HEK293 (cell line): Measurements from ENCODE around the gene MME.

Source experiments
- CTCF ChIA-PET: fragments of 350-600 bp; formaldehyde crosslinking; extraction: SDS; loops from one replicate; lab custom pipeline; 2021; ENCODE audit warnings: antibody characterized with exemption; lab: Yijun Ruan, JAX
- POLR2A ChIA-PET: fragments of 300-600 bp; formaldehyde crosslinking; extraction: SDS; loops from one replicate; lab custom pipeline; 2020; ENCODE audit warnings: antibody characterized with exemption, inconsistent platforms; lab: Yijun Ruan, JAX
- H3K27ac ChIP-seq: fragments of 200-500 bp; sonication (Bioruptor generic); 2 replicates; pipeline ENCODE4 v1.5.1; 2014; ENCODE audit warnings: low read depth, low read length, control low read depth, inconsistent platforms; ENCODE audit errors: extremely low read depth
- H3K36me3 ChIP-seq, 2 experiments: fragments of 200-500 bp in 1 of 2; sonication (Bioruptor generic) in 1 of 2; 1 replicate in 1 of 2; 2 replicates in 1 of 2; pipeline ENCODE4 v1.5.1; 2014 to 2017; ENCODE audit warnings: inconsistent platforms in 2 of 2, low read length in 2 of 2; ENCODE audit not compliant: control insufficient read depth in 2 of 2, insufficient read depth in 1 of 2
- H3K4me1 ChIP-seq: fragments of 200-500 bp; sonication (Bioruptor generic); 2 replicates; pipeline ENCODE4 v1.5.1; 2014; ENCODE audit warnings: mild to moderate bottlenecking, low read length, inconsistent platforms; ENCODE audit not compliant: control insufficient read depth, insufficient read depth
- H3K4me3 ChIP-seq: 2 replicates; pipeline ENCODE4 v1.5.1; 2011; ENCODE audit warnings: low read depth, mild to moderate bottlenecking, control low read depth, low read length, moderate library complexity
- H3K9me3 ChIP-seq: fragments of 200-500 bp; sonication (Bioruptor generic); 2 replicates; pipeline ENCODE4 v1.5.1; 2014; ENCODE audit warnings: low read depth, low read length, inconsistent platforms; ENCODE audit not compliant: control insufficient read depth, insufficient read depth
- AEBP2 ChIP-seq: fragments of 450-650 bp; formaldehyde crosslinking; IDR thresholded peaks from 2 replicates; pipeline ENCODE4 v1.5.1; 2016; ENCODE audit warnings: missing biosample characterization, missing genetic modification characterization, borderline replicate concordance
- FEZF1 ChIP-seq: fragments of 450-650 bp; formaldehyde crosslinking; IDR thresholded peaks from 2 replicates; pipeline ENCODE4 v1.5.1; 2016; ENCODE audit warnings: missing biosample characterization, missing genetic modification characterization
- GFI1B ChIP-seq: fragments of 450-650 bp; formaldehyde crosslinking; IDR thresholded peaks from 2 replicates; pipeline ENCODE4 v1.5.1; 2016; ENCODE audit warnings: missing biosample characterization, missing genetic modification characterization
- GLI2 ChIP-seq: fragments of 450-650 bp; formaldehyde crosslinking; IDR thresholded peaks from 2 replicates; pipeline ENCODE4; 2017; ENCODE audit warnings: missing biosample characterization, missing genetic modification characterization, low read depth, borderline replicate concordance
- MZF1 ChIP-seq: fragments of 450-650 bp; formaldehyde crosslinking; IDR thresholded peaks from 2 replicates; pipeline ENCODE4 v1.5.1; 2017; ENCODE audit warnings: missing biosample characterization, missing genetic modification characterization, borderline replicate concordance
- RBAK ChIP-seq: fragments of 450-650 bp; formaldehyde crosslinking; IDR thresholded peaks from 2 replicates; pipeline ENCODE4 v1.5.1; 2016; ENCODE audit warnings: missing biosample characterization, missing genetic modification characterization
- SP2 ChIP-seq: fragments of 450-650 bp; formaldehyde crosslinking; IDR thresholded peaks from 2 replicates; pipeline ENCODE4 v1.5.1; 2016; ENCODE audit warnings: missing biosample characterization, missing genetic modification characterization
- ZFP41 ChIP-seq: fragments of 450-650 bp; formaldehyde crosslinking; IDR thresholded peaks from 2 replicates; pipeline ENCODE4 v1.5.1; 2016; ENCODE audit warnings: missing biosample characterization, missing genetic modification characterization, borderline replicate concordance
- ZNF169 ChIP-seq: fragments of 450-650 bp; formaldehyde crosslinking; IDR thresholded peaks from 2 replicates; pipeline ENCODE4 v1.5.1; 2016; ENCODE audit warnings: missing biosample characterization, missing genetic modification characterization
- ZNF174 ChIP-seq: fragments of 450-650 bp; formaldehyde crosslinking; IDR thresholded peaks from 2 replicates; pipeline ENCODE4 v1.5.0; 2017; ENCODE audit warnings: missing biosample characterization, mild to moderate bottlenecking, missing genetic modification characterization
- ZNF19 ChIP-seq: fragments of 450-650 bp; formaldehyde crosslinking; IDR thresholded peaks from 2 replicates; pipeline ENCODE4; 2016; ENCODE audit warnings: missing biosample characterization, missing genetic modification characterization, low read depth
- ZNF214 ChIP-seq: fragments of 450-650 bp; formaldehyde crosslinking; IDR thresholded peaks from 2 replicates; pipeline ENCODE4 v1.5.1; 2017; ENCODE audit warnings: missing biosample characterization, mild to moderate bottlenecking, missing genetic modification characterization, borderline replicate concordance
- ZNF221 ChIP-seq: fragments of 450-650 bp; formaldehyde crosslinking; IDR thresholded peaks from 2 replicates; pipeline ENCODE4 v1.5.1; 2017; ENCODE audit warnings: missing biosample characterization, missing genetic modification characterization, borderline replicate concordance
- ZNF248 ChIP-seq: fragments of 450-650 bp; formaldehyde crosslinking; IDR thresholded peaks from 2 replicates; pipeline ENCODE4 v1.5.1; 2017; ENCODE audit warnings: missing biosample characterization, missing genetic modification characterization
- ZNF274 ChIP-seq, 2 experiments: fragments of 200-500 bp in 1 of 2; fragments of 450-650 bp in 1 of 2; sonication (Bioruptor generic) in 1 of 2; formaldehyde crosslinking in 1 of 2; IDR thresholded peaks; 2 replicates each; pipeline versions ENCODE4 v1.5.1 to v1.6.1; 2014 to 2016; ENCODE audit warnings: borderline replicate concordance in 1 of 2, inconsistent platforms in 1 of 2, low read length in 1 of 2, missing biosample characterization in 1 of 2, missing genetic modification characterization in 1 of 2
- ZNF366 ChIP-seq: fragments of 450-650 bp; formaldehyde crosslinking; conservative IDR thresholded peaks from 2 replicates; pipeline ENCODE4 v1.5.1; 2016; ENCODE audit warnings: missing biosample characterization, missing genetic modification characterization
- ZNF404 ChIP-seq: fragments of 450-650 bp; formaldehyde crosslinking; IDR thresholded peaks from 2 replicates; pipeline ENCODE4 v1.5.1; 2017; ENCODE audit warnings: missing biosample characterization, missing genetic modification characterization
- ZNF473 ChIP-seq: fragments of 450-650 bp; formaldehyde crosslinking; IDR thresholded peaks from 2 replicates; pipeline ENCODE4 v1.5.1; 2017; ENCODE audit warnings: missing biosample characterization, missing genetic modification characterization
- ZNF548 ChIP-seq: fragments of 450-650 bp; formaldehyde crosslinking; IDR thresholded peaks from 2 replicates; pipeline ENCODE4 v1.5.1; 2016; ENCODE audit warnings: missing biosample characterization, missing genetic modification characterization
- ZNF623 ChIP-seq: fragments of 450-650 bp; formaldehyde crosslinking; IDR thresholded peaks from 2 replicates; pipeline ENCODE4 v1.5.1; 2016; ENCODE audit warnings: missing biosample characterization, missing genetic modification characterization
- ZNF776 ChIP-seq: fragments of 450-650 bp; formaldehyde crosslinking; IDR thresholded peaks from 2 replicates; pipeline ENCODE4 v1.5.0; 2017; ENCODE audit warnings: missing biosample characterization, missing genetic modification characterization, borderline replicate concordance

The MME gene

GRCh38 chr3:155110022-155110421 lies 29.9 kb downstream of the MME start:
- Histone ChIP-seq H3K27ac (no peak overlapping the region), H3K9me3 (no peaks in the 10 kb centered on the region), H3K4me3 (no peak overlapping the region), H3K4me1 (no peaks in the 10 kb centered on the region), H3K36me3 (no peaks in the 10 kb centered on the region)
- POLR2A ChIA-PET, result no interaction called here
- TF ChIP-seq ZNF214 (tag by site-specific recombination) (no peak), MZF1 (tag by site-specific recombination) (no peak), ZNF169 (tag by site-specific recombination) (no peak), FEZF1 (no peak), SP2 (no peak), ZNF776 (no peak), RBAK (tag by site-specific recombination) (no peak), ZNF274 (IDR thresholded peaks at IDR 0.05; ENCODE audit: low read length) (no peak), ZNF274 (tag by site-specific recombination; IDR thresholded peaks at IDR 0.05; ENCODE audit: borderline replicate concordance) (no peak)
- CTCF ChIA-PET, result no interaction called here

GRCh38 chr3:155110996-155111901 lies 31.1 kb downstream of the MME start:
- TF ChIP-seq ZNF366 (tag by site-specific recombination) (no peak), ZNF548 (tag by site-specific recombination) (no peak), ZNF221 (tag by site-specific recombination) (no peak), ZNF214 (tag by site-specific recombination) (no peak), ZNF623 (tag by site-specific recombination) (no peak), ZNF19 (no peak), GLI2 (tag by site-specific recombination) (no peak), ZNF248 (no peak), ZNF404 (tag by site-specific recombination) (no peak), GFI1B (tag by site-specific recombination) (no peak), SP2 (no peak), ZFP41 (no peak), AEBP2 (tag by site-specific recombination) (no peak)
- CTCF ChIA-PET, result no interaction called here
- no peaks in the 10 kb centered on the region for H3K4me1 ChIP-seq
- POLR2A ChIA-PET, result no interaction called here
- no peak overlapping the region for H3K4me3 ChIP-seq
- H3K36me3 ChIP-seq, result no peaks in the 10 kb centered on the region
- no peaks in the 10 kb centered on the region for H3K9me3 ChIP-seq
- no peak overlapping the region for H3K27ac ChIP-seq

GRCh38 chr3:155111971-155112370 lies 31.9 kb downstream of the MME start:
- CTCF ChIA-PET, result no interaction called here
- Histone ChIP-seq H3K4me3 (no peak overlapping the region), H3K9me3 (no peaks in the 10 kb centered on the region), H3K36me3 (no peaks in the 10 kb centered on the region), H3K4me1 (no peaks in the 10 kb centered on the region), H3K27ac (no peak overlapping the region)
- POLR2A ChIA-PET, result no interaction called here
- TF ChIP-seq ZNF174 (no peak), ZNF473 (tag by site-specific recombination) (no peak)
